8988T (cell line): Measurements from ENCODE around the gene OR1N2.
"Not testable (repeated sequence)": the region's sequence is repeated elsewhere in the genome, so short reads cannot be mapped to it uniquely, and the experiment has no call there.

Source experiments
- DNase-seq: peaks from one replicate; pipeline ENCODE4 v3.0.0; 2011

Gene OR1N2

GRCh38 chr9:122552812-122553211, at the start of gene OR1N2:
Gene OR1N2 (plus strand): TSS chr9:122553112. CDS start chr9:122553212, 100 bp downstream.
- DNase-seq, result no peak

- DNase-seq, result no peak
Observed at GRCh38 chr9:122506964-122507363, 45.9 kb upstream of the OR1N2 start.

- DNase-seq, result no peak
Observed at GRCh38 chr9:122510502-122510901, 42.4 kb upstream of the OR1N2 start, which contains the start of gene OR1J2. Gene OR1J2 (plus strand): TSS chr9:122510802. CDS start chr9:122510802, 0 bp downstream.

- DNase-seq, result no peak
Observed at GRCh38 chr9:122518226-122518625, 34.7 kb upstream of the OR1N2 start.

GRCh38 chr9:122518841-122519240, 34.1 kb upstream of the OR1N2 start, which contains the start of gene OR1J4:
Gene OR1J4 (plus strand): TSS chr9:122519141. CDS start chr9:122519141, 0 bp downstream.
- no peak for DNase-seq

GRCh38 chr9:122519376-122519775, 33.5 kb upstream of the OR1N2 start:
- no peak for DNase-seq

- DNase-seq, result no peak
Observed at GRCh38 chr9:122526602-122527001, 26.3 kb upstream of the OR1N2 start.

- DNase-seq, result no peak
Observed at GRCh38 chr9:122527193-122527592, 25.7 kb upstream of the OR1N2 start, which contains the start of gene OR1N1. Gene OR1N1 (minus strand): TSS chr9:122527293. CDS start chr9:122527293, 0 bp downstream.

GRCh38 chr9:122531157-122531556, 21.8 kb upstream of the OR1N2 start:
- not testable (repeated sequence) for DNase-seq

- no peak for DNase-seq
Observed at GRCh38 chr9:122536134-122536533, 16.8 kb upstream of the OR1N2 start.

GRCh38 chr9:122537066-122537465, 15.8 kb upstream of the OR1N2 start:
- not testable (repeated sequence) for DNase-seq

- DNase-seq, result no peak
Observed at GRCh38 chr9:122538757-122539156, 14.2 kb upstream of the OR1N2 start.

- DNase-seq, result no peak
Observed at GRCh38 chr9:122546196-122546595, 6.7 kb upstream of the OR1N2 start.

GRCh38 chr9:122551371-122551770, 1.5 kb upstream of the OR1N2 start:
- DNase-seq, result no peak

- DNase-seq, result no peak
Observed at GRCh38 chr9:122561446-122561845, 8.5 kb downstream of the OR1N2 start.

- DNase-seq, result no peak
Observed at GRCh38 chr9:122562134-122562760, 9.3 kb downstream of the OR1N2 start.

- DNase-seq, result no peak
Observed at GRCh38 chr9:122567901-122568300, 15.0 kb downstream of the OR1N2 start.

- DNase-seq, result no peak
Observed at GRCh38 chr9:122572456-122572855, 19.5 kb downstream of the OR1N2 start.

GRCh38 chr9:122579874-122580273, 27.0 kb downstream of the OR1N2 start:
- no peak for DNase-seq

- DNase-seq, result no peak
Observed at GRCh38 chr9:122580360-122580759, 27.4 kb downstream of the OR1N2 start.

GRCh38 chr9:122583284-122583683, 30.4 kb downstream of the OR1N2 start, which contains the start of gene OR1L8:
Gene OR1L8 (minus strand): TSS chr9:122583384. CDS start chr9:122568477, 14,907 bp downstream.
- not testable (repeated sequence) for DNase-seq
